ENCODE measurements around the gene TAAR1.

TAAR1 gene

DNA sequence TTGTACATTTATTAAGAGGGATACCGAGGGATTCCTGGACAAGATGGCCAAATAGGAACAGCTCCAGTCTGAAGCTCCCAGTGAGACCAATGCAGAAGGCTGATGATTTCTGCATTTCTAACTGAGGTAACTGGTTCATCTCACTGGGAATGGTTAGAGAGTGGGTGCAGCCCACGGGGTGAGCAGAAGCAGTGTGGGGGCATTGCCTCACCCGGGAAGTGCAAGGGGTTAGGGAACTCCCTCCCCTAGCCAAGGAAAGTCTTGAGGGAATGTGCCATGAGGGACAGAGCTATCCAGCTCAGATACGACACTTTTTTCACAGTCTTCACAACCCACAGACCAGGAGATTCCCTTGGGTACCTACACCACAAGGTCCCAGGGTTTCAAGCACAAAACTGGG lies 24.2 kb downstream of the TAAR1 start:
- no peak for DNase-seq (ENCODE audit: low spot score)
- H3K27ac ChIP-seq = no peak overlapping the region
- H3K4me3 ChIP-seq = no peak overlapping the region
- no peak for TF ChIP-seq CTCF (IDR thresholded peaks at IDR 0.05)

- TF ChIP-seq CTCF (IDR thresholded peaks at IDR 0.05) = no peak
- Histone ChIP-seq H3K27ac (no peak overlapping the region), H3K4me3 (no peak overlapping the region)
- DNase-seq (ENCODE audit: low spot score) = no peak
Observed at GRCh38 chr6:132633362-132633761, 25.6 kb downstream of the TAAR1 start.

GRCh38 chr6:132624175-132624574 lies 34.8 kb downstream of the TAAR1 start, which contains the start of gene TAAR2:
TAAR2 (minus strand) TSS chr6:132624275; CDS start chr6:132624275, 0 bp downstream.
- Histone ChIP-seq H3K4me3 (no peak within 1 kb of the TSS), H3K27ac (no peak within 1 kb of the TSS)
- TF ChIP-seq CTCF (IDR thresholded peaks at IDR 0.05) = no peak
- DNase-seq (ENCODE audit: low spot score) = no peak

DNA sequence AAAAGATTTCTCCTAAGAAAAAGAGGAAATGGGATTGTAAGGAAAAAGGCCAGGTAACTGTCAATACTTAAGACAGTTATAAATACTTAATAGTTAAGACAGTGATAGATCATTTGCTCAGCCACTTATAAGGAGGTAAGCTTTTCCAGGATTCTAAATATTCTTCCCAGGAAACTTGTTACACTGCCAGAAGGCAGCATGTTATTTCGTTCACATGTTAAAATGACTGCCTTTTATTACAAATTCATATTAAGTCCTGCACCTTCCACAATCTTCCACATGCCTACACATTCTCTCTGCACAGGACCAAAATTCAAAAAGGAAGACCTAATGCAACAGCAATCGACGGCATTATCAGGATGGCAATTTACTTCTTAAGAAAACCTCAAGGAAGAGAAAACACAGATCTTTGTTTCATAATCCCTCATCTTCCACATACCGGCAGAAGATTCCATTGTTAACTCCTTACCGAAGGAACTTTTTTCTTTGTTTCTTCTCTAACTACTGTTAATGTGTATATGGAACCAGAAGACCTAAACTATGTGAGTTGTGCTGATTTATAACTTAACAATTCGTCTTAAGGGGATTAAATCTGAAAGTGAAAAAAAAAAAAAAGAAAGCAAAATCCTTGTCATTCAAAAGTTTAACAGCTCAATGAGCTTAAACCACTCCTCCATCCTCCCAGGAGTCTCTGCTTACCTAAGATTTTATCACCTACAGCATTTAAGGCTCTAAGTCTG lies 35.7 kb downstream of the TAAR1 start:
- no peak overlapping the region for H3K4me3 ChIP-seq
- DNase-seq (ENCODE audit: low spot score) = no peak
- no peak overlapping the region for H3K27ac ChIP-seq
- no peak for TF ChIP-seq CTCF (IDR thresholded peaks at IDR 0.05)

DNA sequence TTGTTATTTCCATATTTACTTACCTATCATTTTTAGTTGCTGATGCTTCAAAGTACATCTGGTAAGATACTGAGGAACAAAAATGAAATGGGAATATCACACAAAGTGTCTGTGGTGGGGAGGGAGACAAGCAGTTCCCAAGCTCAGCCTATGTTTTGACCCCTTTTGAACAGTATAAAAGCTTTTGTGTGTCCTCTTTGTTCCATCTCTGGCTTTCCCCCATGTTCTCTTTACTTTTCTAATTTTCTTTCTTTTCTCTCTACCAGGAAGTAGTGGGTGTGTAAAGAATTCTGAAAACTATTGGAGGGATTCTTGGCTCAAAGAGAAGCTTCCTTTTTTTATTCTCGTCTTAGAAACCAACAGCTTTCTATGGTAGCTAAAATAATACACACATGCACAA lies 42.3 kb downstream of the TAAR1 start:
- no peak for DNase-seq (ENCODE audit: low spot score)
- Histone ChIP-seq H3K4me3 (no peak overlapping the region), H3K27ac (no peak overlapping the region)
- TF ChIP-seq CTCF (IDR thresholded peaks at IDR 0.05) = no peak

- DNase-seq (ENCODE audit: low spot score) = no peak
- no peak for TF ChIP-seq CTCF (IDR thresholded peaks at IDR 0.05)
Observed at GRCh38 chr6:132614554-132614953, 44.4 kb downstream of the TAAR1 start.

GRCh38 chr6:132612449-132613108 lies 46.4 kb downstream of the TAAR1 start:
- no peak for TF ChIP-seq CTCF (IDR thresholded peaks at IDR 0.05)
- Histone ChIP-seq H3K27ac (no peak overlapping the region), H3K4me3 (no peak overlapping the region)
- DNase-seq (ENCODE audit: low spot score) = no peak

More at GRCh38 chr6:132614554-132614953, 44.4 kb downstream of the TAAR1 start:
- Histone ChIP-seq H3K4me3 (no peak overlapping the region), H3K27ac (no peak overlapping the region)

All from coronary artery (tissue), 2 donors.